ENCODE results near the gene MAP9.

- no peak for TF ChIP-seq CTCF (IDR thresholded peaks at IDR 0.05; ENCODE audit: low read depth, low read length)
- TF ChIP-seq EZH2phosphoT487 (IDR thresholded peaks at IDR 0.05; ENCODE audit: low read depth): no peak
Measured at GRCh38 chr4:155377276-155377675, 511 bp upstream of the MAP9 start.
